IMR-90 (cell line): ENCODE measurements around the gene SURF1. TPM values are rescaled to one million over a fixed set of nuclear protein-coding genes. Genes with fewer than 3 reads are reported as not detected.

Experiments used
- ATAC-seq: fragments of 200-7000 bp; cut with Tn5 transposase; 2 replicates; pipeline ENCODE4 v1.9.1; 2020; ENCODE audit warnings: low read depth, mild to moderate bottlenecking, moderate library complexity
- BruUV-seq: library from RNA; stranded (reverse); fragments of 400-500 nt; replicated peaks from 2 replicates; lab custom pipeline; 2021; lab: Mats Ljungman, UMichigan
- CTCF ChIA-PET: fragments of 300-600 bp; formaldehyde crosslinking; extraction: SDS; loops from one replicate; lab custom pipeline; 2021; ENCODE audit warnings: antibody characterized with exemption; lab: Yijun Ruan, JAX
- POLR2A ChIA-PET: fragments of 300-600 bp; sonication (Branson Sonifier 250); formaldehyde crosslinking; loops from one replicate; lab custom pipeline; 2022; ENCODE audit warnings: antibody characterized with exemption; ENCODE audit not compliant: unreplicated experiment; lab: Charles Lee
- DNase-seq: peaks from one replicate; pipeline ENCODE4 v3.0.0; 2013
- H2AFZ ChIP-seq: replicated peaks from 2 replicates; pipeline ENCODE3; 2013; ENCODE audit warnings: low read length, mild to moderate bottlenecking; ENCODE audit not compliant: poor library complexity
- H2AK5ac ChIP-seq: 2 replicates; pipeline ENCODE4 v1.6.1; 2013; ENCODE audit warnings: low read depth, low read length, inconsistent platforms
- H2AK9ac ChIP-seq: replicated peaks from 2 replicates; pipeline ENCODE3; 2013; ENCODE audit warnings: mild to moderate bottlenecking, low read depth, low read length, moderate library complexity; ENCODE audit not compliant: poor library complexity
- H2BK120ac ChIP-seq: 2 replicates; pipeline ENCODE4 v1.6.1; 2013; ENCODE audit warnings: low read depth, low read length, inconsistent platforms
- H2BK15ac ChIP-seq: 3 replicates; pipeline ENCODE4 v1.6.1; 2013; ENCODE audit warnings: low read depth, low read length, inconsistent platforms
- H2BK20ac ChIP-seq: 2 replicates; pipeline ENCODE4 v1.6.1; 2013; ENCODE audit warnings: low read depth, mild to moderate bottlenecking, inconsistent platforms, low read length, moderate library complexity
- H2BK5ac ChIP-seq: 2 replicates; pipeline ENCODE4 v1.6.1; 2013; ENCODE audit warnings: mild to moderate bottlenecking, low read depth, low read length, inconsistent platforms; ENCODE audit not compliant: poor library complexity, severe bottlenecking
- H3K14ac ChIP-seq: replicated peaks from 2 replicates; pipeline ENCODE4 v1.6.1; 2013; ENCODE audit warnings: low read depth, low read length, inconsistent platforms
- H3K18ac ChIP-seq: 2 replicates; pipeline ENCODE4 v1.6.1; 2013; ENCODE audit warnings: low read depth, low read length, control low read depth
- H3K23ac ChIP-seq: 2 replicates; pipeline ENCODE4 v1.6.1; 2013; ENCODE audit warnings: low read depth, low read length, inconsistent platforms
- H3K27ac ChIP-seq: 2 replicates; pipeline ENCODE4 v1.5.1; 2013; ENCODE audit warnings: mild to moderate bottlenecking, control low read depth, low read length; ENCODE audit not compliant: insufficient read depth
- H3K27me3 ChIP-seq: 2 replicates; pipeline ENCODE4 v1.6.1; 2013; ENCODE audit warnings: low read length; ENCODE audit not compliant: control insufficient read depth, insufficient read depth
- H3K36me3 ChIP-seq: 2 replicates; pipeline ENCODE4 v1.6.1; 2013; ENCODE audit warnings: low read length, mixed read lengths; ENCODE audit not compliant: control insufficient read depth, insufficient read depth
- H3K4ac ChIP-seq: 2 replicates; pipeline ENCODE4 v1.6.1; 2013; ENCODE audit warnings: low read depth, low read length, inconsistent platforms
- H3K4me1 ChIP-seq: 2 replicates; pipeline ENCODE4 v1.6.1; 2013; ENCODE audit warnings: low read length, mixed read lengths; ENCODE audit not compliant: control insufficient read depth, insufficient read depth
- H3K4me2 ChIP-seq: 2 replicates; pipeline ENCODE4 v1.6.1; 2013; ENCODE audit warnings: low read depth, mild to moderate bottlenecking, control low read depth, low read length, moderate library complexity
- H3K4me3 ChIP-seq: 2 replicates; pipeline ENCODE4 v1.5.1; 2013; ENCODE audit warnings: low read depth, mild to moderate bottlenecking, control low read depth, low read length, moderate library complexity; ENCODE audit not compliant: insufficient read depth
- H3K56ac ChIP-seq: 2 replicates; pipeline ENCODE4 v1.6.1; 2013; ENCODE audit warnings: low read length, inconsistent platforms; ENCODE audit not compliant: insufficient read depth; ENCODE audit errors: extremely low read depth
- H3K79me1 ChIP-seq, 2 experiments: 2 replicates each; pipeline ENCODE4 v1.6.1; 2013; ENCODE audit warnings: low read length in 2 of 2, inconsistent platforms in 1 of 2, low read depth in 1 of 2
- H3K9ac ChIP-seq: 2 replicates; pipeline ENCODE4 v1.6.1; 2013; ENCODE audit warnings: low read depth, low read length, control low read depth
- H3K9me1 ChIP-seq: 2 replicates; pipeline ENCODE4 v1.6.1; 2013; ENCODE audit warnings: low read length, inconsistent platforms; ENCODE audit not compliant: insufficient read depth
- H3K9me3 ChIP-seq: 2 replicates; pipeline ENCODE4 v1.6.1; 2013; ENCODE audit warnings: low read length; ENCODE audit not compliant: control insufficient read depth, insufficient read depth
- H4K20me1 ChIP-seq: 2 replicates; pipeline ENCODE4 v1.6.1; 2013; ENCODE audit warnings: low read length, inconsistent platforms; ENCODE audit not compliant: insufficient read depth
- H4K5ac ChIP-seq: 2 replicates; pipeline ENCODE4 v1.6.1; 2013; ENCODE audit warnings: mild to moderate bottlenecking, low read depth, low read length, control low read depth
- H4K8ac ChIP-seq, 2 experiments: 2 replicates each; pipeline ENCODE4 v1.6.1; 2013; ENCODE audit warnings: low read depth in 2 of 2, low read length in 2 of 2, control low read depth in 1 of 2, inconsistent platforms in 1 of 2
- H4K91ac ChIP-seq: 2 replicates; pipeline ENCODE4 v1.6.1; 2013; ENCODE audit warnings: low read depth, low read length, inconsistent platforms; ENCODE audit not compliant: insufficient read depth
- BHLHE40 ChIP-seq: fragments of 150-350 bp; IDR thresholded peaks from 2 replicates; pipeline ENCODE4 v1.6.1; 2016; ENCODE audit warnings: mild to moderate bottlenecking, low read depth, low read length
- POLR2A ChIP-seq: IDR thresholded peaks from 2 replicates; pipeline ENCODE4 v1.6.1; 2012; ENCODE audit warnings: mild to moderate bottlenecking, low read depth, low read length
- WGBS, 2 experiments: methylation state at CpG; one replicate each; pipeline versions ENCODE4 v1.1.5 to v1.1.7; 2013; ENCODE audit warnings: missing lambda C conversion rate in 2 of 2; ENCODE audit not compliant: insufficient read length in 1 of 2; ENCODE audit errors: extremely low coverage in 2 of 2; 5-methylcytosine and 5-hydroxymethylcytosine counted together
- dilution Hi-C: fragments of 300-500 bp; cut with HindIII; formaldehyde crosslinking; loops from one replicate; pipeline ENCODE4 v1.14.3; 2018; ENCODE audit warnings: low sequenced_read_pairs; ENCODE audit not compliant: unreplicated experiment
- in situ Hi-C: fragments of 300-500 bp; cut with MboI; formaldehyde crosslinking; loops from 3 replicates; pipeline ENCODE4 v1.14.3; 2019; ENCODE audit warnings: low sequenced_read_pairs, inconsistent platforms, mixed read lengths
- intact Hi-C: fragments of 100-400 bp; cut with micrococcal nuclease; formaldehyde crosslinking; loops from 2 replicates; pipeline ENCODE4 v1.10.0; 2022
- polyA plus RNA-seq, 3 experiments: library from polyadenylated mRNA; depleted of rRNA; stranded (reverse); fragments of >200 nt; gene quantifications; 2 replicates each; pipeline ENCODE4 v1.2.3, GENCODE V29; 2012; ENCODE audit warnings: low replicate concordance in 1 of 3
- total RNA-seq: library from RNA; depleted of rRNA; stranded (reverse); fragments of >200 nt; gene quantifications from 2 replicates; pipeline ENCODE4 v1.2.3, GENCODE V29; 2012

Gene SURF1
- total and polyA plus RNA-seq, 2 of the 4 experiments (the other 2 are of a cell fraction) = 15.1 to 24.5 TPM

DNA sequence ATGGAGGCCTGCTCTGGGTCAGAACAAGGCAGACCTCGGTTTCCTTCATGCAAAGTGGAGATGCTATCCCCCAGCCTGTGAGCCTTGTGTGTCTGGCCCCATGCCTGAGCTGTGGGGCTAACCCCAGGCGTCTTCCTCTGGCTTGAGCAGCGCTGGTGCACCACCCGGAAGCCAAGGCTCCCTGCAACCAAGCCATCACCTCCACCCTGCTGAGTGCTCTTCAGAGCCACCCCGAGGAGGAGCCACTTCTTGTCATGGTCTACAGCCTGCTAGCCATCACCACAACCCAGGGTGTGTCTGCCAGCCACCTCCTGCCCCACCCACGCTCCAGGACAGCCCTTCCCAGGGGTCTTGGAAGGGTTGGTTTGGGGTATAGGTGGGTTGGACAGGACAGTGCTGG is 45.3 kb upstream of the SURF1 start:
- Histone ChIP-seq H2AK5ac (no peak overlapping the region), H2AFZ (no peak overlapping the region), H4K8ac (no peak overlapping the region), H3K4me2 (no peak overlapping the region), H3K9ac (no peak overlapping the region), H2BK20ac (no peak overlapping the region), H3K56ac (no peak overlapping the region), H3K4ac (no peak overlapping the region), H4K20me1 (peaks cover 9% of the 10 kb centered on the region; the same call in 1 of the 2 replicates), H4K91ac (no peak overlapping the region), H4K5ac (no peak overlapping the region), H3K9me1 (0 out of 2 replicates have a peak, but pooled peaks cover 4% of the 10 kb centered on the region), H3K23ac (no peak overlapping the region), H2AK9ac (peak overlapping the region; percentile 61), H3K4me3 (no peak overlapping the region), H3K79me1 (peaks cover 0 to 15% of the 10 kb centered on the region in 2 experiments; a peak in 1 of 4 replicates), H2BK15ac (no peak overlapping the region), H2BK120ac (no peak overlapping the region), H3K27me3 (peaks cover 8% of the 10 kb centered on the region), H2BK5ac (no peak overlapping the region), H3K27ac (no peak overlapping the region), H3K36me3 (peaks cover 13% of the 10 kb centered on the region), H3K4me1 (peaks cover 2% of the 10 kb centered on the region; the same call in 1 of the 2 replicates), H3K18ac (no peak overlapping the region), H3K14ac (no peak overlapping the region), H3K9me3 (no peaks in the 10 kb centered on the region)
- CTCF ChIA-PET = no interaction called here
- TF ChIP-seq POLR2A (no peak), BHLHE40 (no peak)
- BruUV-seq = no TSS peak
- in situ Hi-C loops = loop anchor here (10.0 kb wide), 2 partner anchors 83 to 323 kb away; no protein-coding TSS in a partner anchor
- intact Hi-C loops = no loop called here
- WGBS, 2 experiments = 91% methylated on average over 1 of the region's 6 CpGs; no CpG with 5 or more reads in 1 of the 2 experiments
- POLR2A ChIA-PET = no interaction called here
- no peak for ATAC-seq
- dilution Hi-C loops = no loop called here
- DNase-seq = no peak
